ENCODE measurements around the gene UCK1. TPM values are rescaled to one million over a fixed set of nuclear protein-coding genes. Genes with fewer than 3 reads are reported as not detected.

Gene UCK1
- total RNA-seq, 3 donors from 2014 or later (not counting 1 experiment from before 2014, with no cell fraction given), result 29.9 to 35.2 (median 30.2) TPM

DNA sequence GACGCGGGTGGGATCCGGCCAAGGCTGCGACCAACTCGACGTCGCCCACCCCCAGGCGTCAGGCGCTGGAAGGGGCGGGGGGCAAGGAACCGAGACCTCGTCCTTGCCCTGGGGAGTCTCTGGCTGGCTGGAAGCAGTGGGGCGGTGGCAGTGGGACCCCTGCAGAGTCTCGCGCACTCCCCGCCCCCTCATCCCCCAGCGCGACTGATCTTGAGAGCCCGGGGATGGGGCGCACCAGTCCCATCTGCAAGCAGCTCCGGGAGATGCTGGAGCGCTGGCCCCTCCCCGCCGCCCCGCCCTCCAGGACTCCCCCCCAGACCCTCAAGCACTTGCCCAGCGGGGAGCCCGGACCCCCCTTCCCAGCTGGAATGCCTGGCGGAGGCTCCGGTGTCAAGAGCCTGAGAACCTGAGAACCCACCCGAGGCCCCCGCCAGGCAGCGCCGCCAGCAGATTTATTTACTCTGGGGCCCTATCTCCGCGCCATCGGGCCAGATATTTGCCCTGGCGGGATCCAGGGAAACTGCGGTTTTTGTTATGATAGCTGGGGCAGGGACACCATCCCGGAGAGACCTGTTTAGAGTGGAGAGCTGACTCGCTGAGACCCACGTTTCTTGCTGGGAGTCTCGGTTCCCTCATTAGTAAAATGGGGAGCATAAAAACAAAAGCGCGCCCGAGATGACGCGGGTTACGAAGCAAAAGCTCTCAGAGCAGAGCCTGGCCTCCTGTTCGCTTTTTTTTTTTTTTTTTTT, 15.4 kb upstream of the UCK1 start:
- Histone ChIP-seq H3K4me1 (ENCODE audit: control insufficient read depth, insufficient read depth, low read length) (peaks cover 17% of the 10 kb centered on the region), H3K27ac (ENCODE audit: low read length) (no peak overlapping the region), H3K27me3 (ENCODE audit: control insufficient read depth, insufficient read depth, low read length) (peaks cover 21% of the 10 kb centered on the region), H3K4me3 (ENCODE audit: low read length) (no peak overlapping the region), H3K9me3 (ENCODE audit: control insufficient read depth, insufficient read depth, low read length) (peaks cover 20% of the 10 kb centered on the region), H3K36me3 (ENCODE audit: control insufficient read depth, insufficient read depth, low read length) (no peaks in the 10 kb centered on the region)
- WGBS (ENCODE audit: insufficient coverage), result 8% methylated on average over 47 of the region's 49 CpGs
- Mint-ChIP-seq H3K27ac (no peak overlapping the region), H3K36me3 (peaks cover 9% of the 10 kb centered on the region), H3K4me3 (peak overlapping the region; percentile 57), H3K27me3 (ENCODE audit: low read depth in 2 of 2) (peaks cover 39 to 53% of the 10 kb centered on the region in 2 donors), H3K4me1 (peaks cover 0 to 13% of the 10 kb centered on the region in 2 donors), H3K9me3 (peaks cover 2 to 6% of the 10 kb centered on the region in 2 donors)
- TF ChIP-seq, protein P1, sequence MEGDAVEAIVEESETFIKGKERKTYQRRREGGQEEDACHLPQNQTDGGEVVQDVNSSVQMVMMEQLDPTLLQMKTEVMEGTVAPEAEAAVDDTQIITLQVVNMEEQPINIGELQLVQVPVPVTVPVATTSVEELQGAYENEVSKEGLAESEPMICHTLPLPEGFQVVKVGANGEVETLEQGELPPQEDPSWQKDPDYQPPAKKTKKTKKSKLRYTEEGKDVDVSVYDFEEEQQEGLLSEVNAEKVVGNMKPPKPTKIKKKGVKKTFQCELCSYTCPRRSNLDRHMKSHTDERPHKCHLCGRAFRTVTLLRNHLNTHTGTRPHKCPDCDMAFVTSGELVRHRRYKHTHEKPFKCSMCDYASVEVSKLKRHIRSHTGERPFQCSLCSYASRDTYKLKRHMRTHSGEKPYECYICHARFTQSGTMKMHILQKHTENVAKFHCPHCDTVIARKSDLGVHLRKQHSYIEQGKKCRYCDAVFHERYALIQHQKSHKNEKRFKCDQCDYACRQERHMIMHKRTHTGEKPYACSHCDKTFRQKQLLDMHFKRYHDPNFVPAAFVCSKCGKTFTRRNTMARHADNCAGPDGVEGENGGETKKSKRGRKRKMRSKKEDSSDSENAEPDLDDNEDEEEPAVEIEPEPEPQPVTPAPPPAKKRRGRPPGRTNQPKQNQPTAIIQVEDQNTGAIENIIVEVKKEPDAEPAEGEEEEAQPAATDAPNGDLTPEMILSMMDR (IDR thresholded peaks at IDR 0.05), result no peak
- DNase-seq (peak in 1 of 2 donors; percentile 32), ATAC-seq (no peak)
- intact Hi-C loops (cut with micrococcal nuclease), result no loop called here

DNA sequence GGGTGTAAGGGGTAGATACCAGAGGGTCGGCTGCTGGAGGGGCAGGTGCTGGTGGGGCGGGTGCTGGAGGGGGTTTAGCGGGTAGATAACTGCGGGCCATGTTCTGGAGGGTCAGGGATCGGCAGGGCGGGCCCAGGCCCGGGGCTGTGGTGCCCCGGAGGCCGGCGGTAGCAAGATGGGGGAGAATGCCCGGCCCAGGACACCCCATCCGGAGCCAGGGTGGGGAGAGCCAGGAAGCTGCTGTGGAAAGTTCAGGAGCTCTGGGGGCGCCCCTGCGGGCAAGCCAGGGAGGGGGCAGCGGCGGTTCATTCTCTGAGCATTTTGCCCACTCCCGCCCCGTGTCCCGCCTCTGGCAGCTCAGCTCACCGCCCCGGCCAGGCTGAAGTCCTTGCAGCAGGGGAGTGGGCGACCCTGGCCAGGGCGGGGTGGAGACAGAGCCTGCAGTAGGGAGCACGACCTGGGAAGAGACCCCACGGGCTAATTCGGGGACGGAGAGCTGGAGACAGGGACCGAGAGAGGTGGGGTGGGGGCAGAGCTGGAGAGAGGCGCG, 14.8 kb upstream of the UCK1 start:
- no peak overlapping the region for H3K27ac Mint-ChIP-seq
- Histone ChIP-seq H3K4me3 (ENCODE audit: low read length) (no peak overlapping the region), H3K9me3 (ENCODE audit: control insufficient read depth, insufficient read depth, low read length) (peaks cover 20% of the 10 kb centered on the region), H3K27me3 (ENCODE audit: control insufficient read depth, insufficient read depth, low read length) (peaks cover 21% of the 10 kb centered on the region), H3K4me1 (ENCODE audit: control insufficient read depth, insufficient read depth, low read length) (peaks cover 17% of the 10 kb centered on the region), H3K27ac (ENCODE audit: low read length) (no peak overlapping the region), H3K36me3 (ENCODE audit: control insufficient read depth, insufficient read depth, low read length) (no peaks in the 10 kb centered on the region)
- ATAC-seq (peak in 1 of 3 donors; percentile 10), DNase-seq (no peak)
- TF ChIP-seq, protein P1 (IDR thresholded peaks at IDR 0.05), result no peak
- H3K36me3 Mint-ChIP-seq, result peaks cover 9% of the 10 kb centered on the region
- WGBS (ENCODE audit: insufficient coverage), result 7% methylated on average over 30 of the region's 30 CpGs
- intact Hi-C loops (cut with micrococcal nuclease), result no loop called here
- H3K9me3 Mint-ChIP-seq, result peaks cover 2 to 6% of the 10 kb centered on the region in 2 donors
- H3K27me3 Mint-ChIP-seq (ENCODE audit: low read depth in 2 of 2), result peaks cover 39 to 50% of the 10 kb centered on the region in 2 donors
- H3K4me3 Mint-ChIP-seq, result peak overlapping the region; percentile 53
- peaks cover 0 to 13% of the 10 kb centered on the region in 2 donors for H3K4me1 Mint-ChIP-seq

DNA sequence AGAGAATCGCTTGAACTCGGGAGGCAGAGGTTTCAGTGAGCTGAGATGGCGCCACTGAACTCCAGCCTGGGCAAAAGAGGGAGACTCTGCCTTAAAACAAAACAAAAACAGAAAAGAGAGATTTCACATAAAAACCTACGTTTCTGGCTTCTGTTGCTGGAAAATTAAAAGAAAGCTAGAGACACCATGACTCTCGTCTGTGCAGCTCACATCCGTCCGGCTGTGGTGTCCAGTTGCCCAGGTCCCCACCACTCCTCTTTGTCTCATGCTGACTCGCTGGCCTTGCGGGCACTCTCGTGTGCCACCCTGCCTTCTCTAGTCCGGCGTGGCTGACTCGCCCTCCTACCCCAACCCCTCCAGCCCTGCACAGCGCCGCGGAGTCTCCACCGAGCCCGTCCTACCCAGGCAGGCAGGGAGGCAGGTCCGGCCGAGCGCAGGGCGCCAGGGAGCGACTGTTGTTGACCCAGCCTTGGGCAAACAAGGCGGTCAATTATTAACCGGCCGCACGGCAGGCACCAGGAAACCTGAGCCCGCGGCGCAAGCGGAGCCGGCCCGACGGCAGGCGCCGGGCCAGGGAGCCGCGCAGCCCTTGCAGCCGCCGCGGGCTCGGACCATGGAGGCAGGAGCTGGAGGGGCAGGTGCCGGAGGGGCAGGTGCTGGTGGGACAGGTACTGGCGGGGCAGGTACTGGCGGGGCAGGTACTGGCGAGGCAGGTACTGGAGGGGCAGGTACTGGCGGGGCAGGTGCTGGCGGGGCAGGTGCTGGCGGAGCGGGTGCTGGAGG, 14.1 kb upstream of the UCK1 start, which contains the start of gene PRRT1B:
TSS of gene PRRT1B (plus strand) at position 521 of the 783 bp plus-strand sequence. CDS start at position 614, 93 bp downstream.
- Mint-ChIP-seq H3K9me3 (peaks cover 2 to 6% of the 10 kb centered on the region in 2 donors), H3K27ac (no peak within 1 kb of the TSS), H3K27me3 (ENCODE audit: low read depth in 2 of 2) (peaks cover 33 to 45% of the 10 kb centered on the region in 2 donors), H3K4me3 (peak within 1 kb of the TSS; percentile 53), H3K36me3 (peaks cover 9% of the 10 kb centered on the region), H3K4me1 (peaks cover 0 to 13% of the 10 kb centered on the region in 2 donors)
- H3K9me3 ChIP-seq (ENCODE audit: control insufficient read depth, insufficient read depth, low read length), result peaks cover 20% of the 10 kb centered on the region
- H3K4me1 ChIP-seq (ENCODE audit: control insufficient read depth, insufficient read depth, low read length), result peaks cover 20% of the 10 kb centered on the region
- 39% methylated on average over 50 of the region's 50 CpGs for WGBS (ENCODE audit: insufficient coverage)
- no peaks in the 10 kb centered on the region for H3K36me3 ChIP-seq (ENCODE audit: control insufficient read depth, insufficient read depth, low read length)
- no peak within 1 kb of the TSS for H3K27ac ChIP-seq (ENCODE audit: low read length)
- H3K27me3 ChIP-seq (ENCODE audit: control insufficient read depth, insufficient read depth, low read length), result peaks cover 21% of the 10 kb centered on the region
- DNase-seq (no peak), ATAC-seq (no peak)
- TF ChIP-seq, protein P1 (IDR thresholded peaks at IDR 0.05), result no peak
- H3K4me3 ChIP-seq (ENCODE audit: low read length), result no peak within 1 kb of the TSS
- intact Hi-C loops (cut with micrococcal nuclease), result no loop called here

All from natural killer cell (primary cell).